ENCODE measurements around the gene CTNNA1.
"Not testable (repeated sequence)": the region's sequence is repeated elsewhere in the genome, so short reads cannot be mapped to it uniquely, and the experiment has no call there.

Gene CTNNA1

DNA sequence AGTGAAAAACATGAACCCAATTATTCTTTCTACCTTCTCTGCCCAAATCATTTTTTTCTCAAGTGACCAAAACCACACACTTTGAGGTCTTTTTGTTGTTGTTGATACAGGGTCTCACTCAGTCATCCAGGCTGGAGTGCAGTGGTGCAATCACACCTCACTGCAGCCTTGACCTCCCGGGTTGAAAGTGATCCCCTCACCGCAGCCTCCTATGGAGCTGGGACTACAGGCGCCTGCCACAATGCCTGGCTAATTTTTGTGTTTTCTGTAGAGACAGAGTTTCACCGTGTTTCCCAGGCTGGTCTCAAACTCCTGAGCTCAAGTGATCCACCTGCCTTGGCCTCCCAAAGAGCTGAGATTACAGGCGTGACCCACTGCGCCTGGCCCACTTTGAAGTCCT, 8.4 kb downstream of the CTNNA1 start:
- DNase-seq, result not testable (repeated sequence)

DNA sequence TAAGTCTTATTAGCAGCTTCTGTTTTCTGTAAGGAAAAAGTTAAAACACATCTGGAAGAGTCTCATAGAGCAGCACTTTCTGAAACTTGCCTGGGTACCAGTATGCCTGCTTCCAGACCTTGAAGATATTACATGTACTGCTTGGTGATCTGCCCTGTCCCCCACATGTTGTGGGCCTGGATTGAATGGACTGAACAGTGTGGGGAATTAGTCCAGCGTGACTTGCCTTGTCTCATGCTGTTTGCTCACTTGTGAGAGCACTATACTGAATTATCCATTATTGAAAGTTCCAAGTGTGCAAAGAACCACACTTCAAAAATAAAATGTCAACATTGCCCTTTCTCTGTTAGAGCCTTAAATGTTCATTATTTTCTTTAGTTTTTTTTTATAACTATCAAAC, 8.9 kb downstream of the CTNNA1 start:
- DNase-seq, result no peak

DNA sequence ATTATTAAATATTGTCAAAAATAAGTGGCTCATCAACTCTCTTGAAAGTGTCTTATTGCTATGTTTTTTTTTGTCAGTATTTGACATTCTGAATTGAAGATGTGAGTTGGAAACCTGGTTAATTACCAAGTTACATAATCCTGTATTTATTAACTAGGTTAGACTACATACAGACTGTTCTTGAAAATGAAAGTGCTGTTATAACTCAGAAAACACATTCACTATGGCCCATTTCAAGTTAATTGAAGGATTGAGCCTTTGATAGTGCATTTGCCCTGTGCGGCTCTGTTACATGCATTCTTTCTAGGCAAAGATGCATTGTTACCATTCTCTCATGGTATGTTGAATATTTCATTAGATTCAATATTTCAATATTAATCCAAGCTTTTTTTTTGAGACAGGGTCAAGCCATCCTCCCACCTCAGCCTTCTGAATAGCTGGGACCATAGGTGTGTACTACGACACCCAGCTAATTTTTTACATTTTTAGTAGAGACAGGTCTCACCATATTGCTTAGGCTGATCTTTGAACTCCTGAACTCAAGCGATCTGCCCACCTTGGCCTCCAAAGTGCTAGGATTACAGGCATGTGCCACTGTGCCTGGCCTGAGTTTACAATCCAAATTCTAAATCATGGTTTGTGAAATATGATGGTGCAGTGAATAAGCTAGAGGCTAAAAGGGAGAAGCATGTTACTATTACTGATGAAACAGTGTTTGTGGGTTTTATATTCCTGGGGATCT, 10.0 kb downstream of the CTNNA1 start:
- no peak for DNase-seq

DNA sequence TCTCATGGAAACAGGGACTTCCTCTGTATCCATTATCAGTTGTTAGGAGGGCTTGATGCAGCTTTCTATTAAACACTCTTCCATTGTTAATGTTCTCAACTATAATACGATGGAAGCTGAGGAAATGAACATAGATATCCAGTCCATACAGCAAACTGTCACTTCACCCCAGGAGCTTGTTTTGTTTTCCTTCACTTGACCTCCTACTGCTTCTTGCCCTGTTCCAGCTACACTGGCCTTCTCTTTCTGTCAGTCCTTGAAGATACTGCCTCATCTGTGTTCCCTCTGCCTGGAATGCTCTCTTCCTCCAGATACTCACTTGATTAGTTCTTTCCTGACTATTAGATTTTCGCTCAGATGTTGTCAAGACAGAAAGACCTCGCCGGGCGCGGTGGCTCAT, 17.1 kb downstream of the CTNNA1 start:
- DNase-seq, result no peak

DNA sequence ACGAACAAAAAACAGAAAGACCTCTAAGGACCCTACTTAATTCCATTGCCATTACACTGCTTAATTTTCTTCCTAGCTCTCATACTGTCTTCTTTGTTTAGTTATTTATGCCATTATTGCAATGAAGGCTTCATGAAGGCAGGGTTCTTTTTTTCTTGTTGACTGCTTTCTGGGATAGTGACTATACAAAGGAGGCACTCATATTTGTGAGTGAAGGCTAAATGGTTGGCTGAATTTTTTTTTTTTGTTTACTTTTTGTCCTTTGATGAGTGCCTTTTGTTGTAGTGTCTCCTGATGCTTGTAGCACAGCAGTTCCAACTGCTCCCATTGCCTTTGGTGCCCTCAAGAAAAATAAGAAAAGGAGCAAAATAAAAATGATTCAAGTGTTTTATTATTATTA, 17.8 kb downstream of the CTNNA1 start:
- DNase-seq, result no peak

DNA sequence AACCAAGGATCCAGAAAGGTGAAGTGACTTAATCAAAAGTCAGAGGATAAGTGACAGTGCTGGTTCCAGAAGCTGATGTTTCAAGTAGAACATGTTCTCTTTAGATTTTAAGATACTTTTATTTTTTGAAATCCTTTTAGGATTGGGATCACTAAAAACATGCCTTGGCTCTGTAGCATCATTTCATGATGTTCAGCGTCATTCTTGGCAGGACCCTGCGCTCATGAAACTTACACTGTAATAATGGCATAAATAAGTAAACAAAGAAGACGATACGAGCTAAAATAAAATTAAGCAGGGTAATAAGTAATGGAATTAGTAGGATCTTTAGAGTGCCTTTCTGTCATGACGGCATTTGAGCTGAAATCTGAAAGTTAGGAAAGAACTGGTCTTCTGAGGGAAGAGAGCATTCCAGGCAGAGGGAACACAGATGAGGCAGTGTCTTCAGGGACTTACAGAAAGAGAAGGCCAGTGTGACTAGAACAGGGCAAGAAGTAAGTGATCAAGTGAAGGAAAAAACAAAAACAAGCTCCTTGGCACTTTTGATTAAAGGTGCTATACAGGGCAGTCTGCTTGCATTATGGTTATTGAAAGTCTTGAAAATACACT, 19.9 kb downstream of the CTNNA1 start:
- no peak for DNase-seq

DNA sequence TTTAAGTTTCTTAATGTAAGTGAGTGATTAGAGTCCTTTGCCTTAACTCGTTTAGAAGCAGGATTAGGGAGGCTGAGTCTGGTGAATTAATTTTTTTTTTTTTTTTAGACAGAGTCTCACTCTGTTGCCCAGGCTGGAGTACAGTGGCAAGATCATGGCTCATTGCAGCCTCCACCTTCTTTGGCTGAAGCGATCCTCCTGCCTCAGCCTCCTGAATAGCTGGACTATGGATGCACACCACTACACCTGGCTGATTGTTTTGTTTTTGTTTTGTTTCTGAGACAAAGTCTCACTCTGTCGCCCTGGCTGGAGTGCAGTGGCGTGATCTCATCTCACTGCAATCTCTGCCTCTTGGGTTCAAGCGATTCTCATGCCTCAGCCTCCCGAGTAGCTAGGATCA, 20.4 kb downstream of the CTNNA1 start:
- DNase-seq, result not testable (repeated sequence)

DNA sequence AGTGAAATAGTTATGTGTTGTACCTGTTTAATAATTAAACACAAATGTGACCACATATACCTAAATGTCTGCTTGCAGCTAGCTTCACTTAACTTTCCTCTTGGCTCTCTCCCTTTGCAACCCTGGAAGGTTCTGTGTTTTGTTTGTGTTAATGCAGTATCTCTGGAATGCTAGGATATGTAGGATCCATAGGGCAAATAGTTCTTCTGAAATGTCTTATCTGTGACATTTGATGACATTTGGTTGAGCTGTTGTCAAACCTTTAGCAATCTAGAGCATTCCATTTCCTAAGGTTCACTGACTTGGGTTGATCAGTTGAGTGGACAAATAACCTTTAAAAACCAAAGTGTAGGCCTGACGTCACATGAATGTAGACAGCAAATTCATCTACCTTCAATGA, 21.8 kb downstream of the CTNNA1 start:
- DNase-seq, result no peak

DNA sequence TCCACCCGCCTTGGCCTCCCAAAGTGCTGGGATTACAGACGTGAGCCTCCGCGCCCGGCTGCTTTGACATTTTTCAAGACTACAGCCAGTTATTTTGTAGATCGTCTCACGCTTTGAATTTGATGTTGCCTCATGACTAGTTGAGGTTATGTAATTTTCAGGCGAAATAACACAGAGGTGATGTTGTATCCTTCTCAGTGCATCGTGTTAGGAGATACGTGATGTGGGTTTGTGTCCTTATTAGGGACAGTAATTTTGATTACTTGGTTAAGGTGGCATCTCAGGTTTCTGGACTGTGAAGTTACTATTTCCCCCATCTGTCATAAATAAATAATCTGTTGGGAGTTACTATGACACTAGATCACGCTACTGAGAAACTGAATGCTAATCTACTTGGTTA, 25.0 kb downstream of the CTNNA1 start:
- no peak for DNase-seq

DNA sequence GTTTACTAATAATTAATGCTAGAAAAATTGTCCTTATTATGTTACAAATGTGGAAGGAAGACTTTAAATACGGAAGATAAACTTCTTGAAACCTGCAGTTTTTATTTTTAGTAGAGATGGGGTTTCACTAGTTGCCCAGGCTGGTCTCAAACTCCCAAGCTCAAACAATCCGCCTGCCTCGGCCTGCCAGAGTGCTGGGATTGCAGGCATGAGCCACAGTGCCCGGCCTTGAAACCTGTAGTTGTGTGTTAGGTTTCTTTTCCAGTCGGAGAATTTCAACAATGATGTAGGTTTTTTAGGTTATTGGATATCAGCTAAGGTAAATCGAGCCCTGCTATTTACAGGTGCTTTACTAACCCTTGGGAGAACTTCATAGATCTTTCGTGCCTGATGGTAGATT, 30.8 kb downstream of the CTNNA1 start:
- no peak for DNase-seq

DNA sequence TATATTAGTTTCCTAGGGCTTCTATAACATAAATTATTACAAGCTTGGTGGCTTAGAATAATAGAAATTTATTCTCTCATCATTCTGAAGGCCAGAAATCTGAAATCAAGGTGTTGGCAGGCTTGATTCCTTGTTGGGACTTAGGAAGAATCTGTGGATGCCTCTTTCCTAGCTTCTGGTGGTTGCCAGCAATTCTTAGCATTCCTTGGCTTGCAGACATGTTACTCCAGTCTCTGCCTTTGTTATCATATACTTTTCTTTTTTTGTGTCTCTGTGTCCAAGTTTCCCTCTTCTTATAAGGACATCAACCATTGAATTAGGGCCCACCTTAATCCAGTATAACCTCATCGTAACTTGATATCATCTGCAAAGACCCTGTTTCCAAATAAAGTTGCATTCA, 31.4 kb downstream of the CTNNA1 start:
- DNase-seq, result no peak

DNA sequence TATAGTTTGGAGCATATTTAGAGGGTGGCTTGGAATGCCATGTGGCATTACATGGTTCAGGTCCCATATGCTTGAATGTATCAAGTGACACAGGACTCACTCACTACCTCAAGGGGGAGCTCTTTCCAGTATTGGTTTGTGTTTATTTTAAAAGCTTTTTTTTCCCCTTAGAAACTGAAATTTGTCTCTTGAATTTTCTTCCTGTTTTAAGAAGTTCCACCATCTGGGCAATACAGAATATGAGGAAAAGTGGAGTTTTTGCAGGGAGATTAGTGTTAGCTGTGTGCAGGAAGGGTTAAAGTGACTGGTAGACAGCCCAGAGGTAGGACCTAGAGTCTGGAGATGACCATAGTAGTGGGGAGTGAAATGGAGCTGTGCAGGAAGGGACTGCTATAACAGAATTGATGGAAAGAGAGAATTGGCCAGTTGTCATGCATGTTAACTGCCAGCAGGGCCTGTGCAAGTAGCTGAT, 36.6 kb downstream of the CTNNA1 start:
- DNase-seq, result no peak

DNA sequence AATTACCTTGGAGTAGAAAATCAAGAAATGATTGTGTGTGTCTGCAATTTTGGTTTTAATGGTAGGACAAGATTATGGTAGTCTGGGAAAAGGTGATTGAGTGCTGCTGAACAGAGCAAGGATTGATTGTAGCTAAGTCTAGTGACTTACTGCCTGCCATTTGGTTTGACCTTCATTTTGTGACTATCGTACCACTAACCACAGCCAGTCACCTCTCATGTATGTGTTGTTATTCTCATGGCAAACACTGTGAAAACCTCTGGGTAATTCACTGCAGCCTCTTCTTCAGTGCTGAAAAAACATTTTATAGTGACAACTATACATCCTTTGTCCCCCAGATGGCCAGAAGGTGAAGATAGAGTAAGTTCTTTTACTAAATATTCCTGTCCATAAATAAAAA, 37.5 kb downstream of the CTNNA1 start:
- DNase-seq, result no peak

DNA sequence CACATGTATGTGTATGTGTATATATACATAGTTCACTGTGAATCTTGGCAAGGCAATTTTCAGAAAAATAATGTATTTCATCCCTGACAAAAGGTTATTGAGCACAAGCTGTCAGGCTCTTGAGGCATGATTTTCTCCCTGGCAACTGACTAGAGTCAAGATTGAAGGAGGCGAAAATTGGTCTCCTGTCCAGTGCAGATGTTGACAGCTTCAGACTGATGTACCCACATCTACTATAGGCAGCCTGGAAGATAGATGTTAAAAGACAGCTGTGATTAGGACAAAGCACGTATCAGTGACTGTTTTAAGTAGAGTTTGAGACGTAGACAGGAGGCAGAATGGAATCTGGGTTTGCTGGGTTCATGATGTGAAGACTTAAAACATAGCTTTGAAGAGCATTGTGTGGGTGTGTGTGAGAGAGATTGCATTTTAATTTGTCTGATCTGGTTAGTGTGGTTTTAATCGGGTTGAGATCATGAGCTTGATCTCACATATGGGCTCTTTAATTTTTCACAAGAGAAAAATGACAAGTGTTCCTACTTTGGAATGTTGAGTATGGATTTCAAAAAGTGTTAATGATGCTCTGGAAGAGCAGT, 39.1 kb downstream of the CTNNA1 start:
- no peak for DNase-seq

DNA sequence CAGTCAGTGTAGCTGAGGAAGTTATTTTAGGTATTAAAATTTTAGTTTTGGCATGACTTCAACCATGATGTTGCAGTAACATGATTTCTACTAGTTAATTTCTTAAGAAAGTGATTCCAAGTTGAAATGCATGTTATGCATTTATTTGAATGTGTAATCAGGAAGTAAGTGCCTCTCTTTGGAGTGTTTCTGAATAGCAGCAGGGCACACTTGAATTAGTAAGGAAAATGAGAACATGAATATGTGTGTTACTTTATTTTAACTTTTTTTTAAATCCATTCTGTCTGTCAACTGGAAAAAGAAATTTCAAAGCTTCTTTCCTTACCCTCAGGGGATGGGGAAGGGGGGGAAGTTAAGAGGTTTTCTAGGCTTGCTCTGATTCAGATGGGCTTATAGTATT, 40.4 kb downstream of the CTNNA1 start:
- DNase-seq, result no peak

DNA sequence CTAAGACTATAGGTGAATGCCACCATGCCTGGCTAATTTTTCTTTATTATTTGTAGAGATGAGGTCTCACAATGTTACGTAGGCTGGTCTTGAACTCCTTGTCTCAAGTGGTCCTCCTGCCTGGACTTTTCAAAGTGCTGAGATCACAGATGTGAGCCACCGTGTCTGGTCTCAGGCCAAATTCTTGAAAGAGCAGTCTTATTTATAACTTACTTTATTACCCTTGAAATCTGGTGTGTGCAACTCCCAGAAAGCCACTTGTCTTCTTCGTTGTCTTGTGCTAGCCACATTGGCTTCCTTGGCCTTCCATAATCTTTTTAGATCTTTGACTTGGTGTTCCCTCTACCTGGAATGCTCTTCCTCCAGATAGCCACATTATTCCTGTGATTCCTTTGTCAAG, 50.1 kb downstream of the CTNNA1 start:
- DNase-seq, result no peak

DNA sequence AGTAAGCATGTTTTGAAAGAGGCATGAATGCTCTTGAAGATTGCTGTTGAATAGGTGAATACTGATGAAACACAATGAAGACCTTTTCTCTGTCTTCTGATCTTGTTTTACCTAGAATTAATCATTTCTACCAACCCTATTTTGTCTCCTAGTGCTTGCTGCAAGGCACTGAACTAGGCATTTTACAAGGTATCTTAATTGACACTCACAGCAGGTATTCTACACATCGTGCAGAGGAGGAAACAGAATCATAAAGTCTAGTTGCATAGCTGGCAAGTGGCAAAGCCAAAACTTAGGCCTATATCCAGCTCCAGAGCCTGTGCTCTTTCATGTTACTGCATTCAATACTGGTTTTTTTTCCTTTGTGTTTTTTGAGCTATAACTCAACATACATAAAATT, 50.7 kb downstream of the CTNNA1 start:
- no peak for DNase-seq

DNA sequence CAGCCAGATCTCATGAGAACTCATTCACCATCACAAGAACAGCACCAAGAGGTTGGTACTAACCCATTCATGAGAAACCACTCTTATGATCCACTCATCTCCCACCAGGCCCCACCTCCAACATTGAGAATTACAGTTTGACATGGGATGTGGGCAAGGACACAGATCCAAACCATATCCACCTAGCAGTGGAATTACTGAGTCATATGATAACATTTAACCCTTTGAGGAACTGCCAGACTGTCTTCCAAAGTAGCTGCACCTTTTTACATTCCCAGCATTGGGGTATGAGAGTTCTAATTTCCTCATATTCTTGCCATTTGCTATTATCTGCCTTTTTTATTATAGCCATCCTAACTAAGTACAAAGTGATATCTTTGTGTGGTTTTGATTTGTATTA, 51.9 kb downstream of the CTNNA1 start:
- DNase-seq, result no peak

DNA sequence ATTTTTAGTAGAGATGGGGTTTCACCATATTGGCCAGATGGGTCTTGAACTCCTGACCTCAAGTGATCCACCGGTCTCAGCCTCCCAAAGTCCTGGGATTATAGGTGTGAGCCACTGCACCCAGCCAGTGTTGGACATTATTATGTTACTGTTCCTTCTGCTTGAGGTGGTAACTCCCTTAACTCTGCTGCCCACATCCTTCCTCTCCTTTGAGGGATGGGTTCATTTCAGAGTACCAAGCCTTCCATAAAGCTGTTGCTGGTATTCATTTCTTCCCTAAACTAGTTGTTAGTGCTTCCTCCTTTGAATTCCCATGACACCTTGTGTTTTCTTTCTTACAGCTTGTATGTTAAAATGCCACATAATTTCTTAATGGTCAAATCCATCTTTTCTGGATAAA, 54.0 kb downstream of the CTNNA1 start:
- no peak for DNase-seq

DNA sequence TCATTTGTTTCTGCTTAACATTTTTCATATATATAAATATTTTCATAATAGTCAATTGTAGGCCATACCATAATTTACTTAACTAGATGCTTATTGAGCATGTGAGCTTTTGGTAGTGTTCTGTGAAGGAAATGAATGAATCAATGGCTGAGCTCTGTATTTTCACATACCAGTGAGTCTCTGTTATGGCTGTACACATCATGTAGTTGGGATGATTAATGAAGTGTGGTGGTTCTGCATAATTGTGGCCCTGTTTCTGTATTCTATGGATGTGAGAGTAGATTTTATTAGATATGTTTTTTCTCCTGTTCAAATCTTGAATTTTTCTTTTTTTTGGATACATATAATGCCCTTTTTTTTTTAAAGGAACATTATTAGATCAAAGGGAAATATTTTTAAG, 56.2 kb downstream of the CTNNA1 start:
- no peak for DNase-seq

DNA sequence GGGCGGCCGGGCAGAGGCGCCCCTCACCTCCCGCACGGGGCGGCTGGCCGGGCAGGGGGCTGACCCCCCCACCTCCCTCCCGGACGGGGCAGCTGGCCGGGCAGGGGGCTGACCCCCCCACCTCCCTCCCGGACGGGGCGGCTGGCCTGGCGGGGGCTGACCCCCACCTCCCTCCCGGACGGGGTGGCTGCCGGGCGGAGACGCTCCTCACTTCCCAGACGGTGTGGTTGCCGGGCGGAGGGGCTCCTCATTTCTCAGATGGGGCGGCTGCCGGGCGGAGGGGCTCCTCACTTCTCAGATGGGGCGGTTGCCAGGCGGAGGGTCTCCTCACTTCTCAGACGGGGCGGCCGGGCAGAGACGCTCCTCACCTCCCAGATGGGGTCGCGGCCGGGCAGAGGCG, 57.6 kb downstream of the CTNNA1 start:
- DNase-seq, result not testable (repeated sequence)

DNA sequence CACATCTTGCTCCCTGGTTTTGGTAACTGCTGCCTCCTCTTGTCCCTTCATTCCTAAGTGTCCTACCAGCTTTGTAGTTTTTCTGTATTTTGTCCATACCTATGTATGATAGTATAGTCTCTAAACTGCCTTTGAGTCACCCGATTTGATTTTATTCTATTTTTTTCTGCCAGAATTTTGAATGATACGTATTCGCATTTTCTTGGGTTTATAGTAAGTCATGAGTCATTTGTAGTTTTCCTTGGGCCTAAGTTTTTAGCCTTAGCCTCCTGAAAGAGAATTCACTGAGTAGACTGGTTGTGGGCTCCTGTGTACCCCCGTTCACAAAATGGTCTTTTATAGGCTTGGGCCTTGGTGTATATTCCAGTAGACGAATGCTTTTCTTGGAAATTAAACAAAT, 62.3 kb downstream of the CTNNA1 start:
- no peak for DNase-seq

DNA sequence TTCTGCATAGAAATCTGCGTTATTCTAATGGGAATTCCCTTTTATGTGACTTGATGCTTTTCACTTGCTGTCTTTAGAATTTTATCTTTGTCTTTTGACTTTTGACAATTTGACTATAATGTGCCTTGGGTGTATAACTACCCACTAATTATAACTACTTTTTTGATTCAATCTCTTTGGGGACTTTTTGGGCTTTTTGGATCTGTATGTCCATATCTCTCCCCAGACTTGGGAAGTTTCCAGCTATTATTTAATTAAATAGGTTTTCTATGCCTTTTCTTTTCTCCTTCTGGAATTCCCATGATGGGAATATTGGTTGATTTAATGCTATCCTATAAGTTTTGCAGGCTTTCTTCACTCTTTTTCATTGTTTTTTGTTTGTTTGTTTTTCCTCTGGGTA, 64.0 kb downstream of the CTNNA1 start:
- DNase-seq, result no peak

DNA sequence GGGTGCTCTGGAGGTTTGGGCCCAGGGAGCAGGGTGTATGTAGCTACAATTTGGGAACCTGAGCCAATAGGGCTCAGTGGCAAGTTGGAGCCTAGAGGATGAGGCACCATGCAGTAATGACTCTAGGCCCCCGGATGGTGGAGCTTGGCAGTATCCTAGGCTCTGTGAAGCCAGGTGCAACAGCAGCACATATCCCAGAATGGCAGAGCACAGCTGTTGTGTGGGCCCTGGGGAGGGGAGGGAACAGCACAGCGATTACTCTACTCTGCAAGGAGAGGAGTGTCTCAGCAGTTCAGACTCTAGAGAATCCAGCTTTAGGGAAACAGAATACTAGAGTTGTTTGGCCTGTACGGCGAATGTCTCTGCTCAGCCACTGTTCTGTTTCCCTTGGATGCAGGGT, 65.9 kb downstream of the CTNNA1 start:
- DNase-seq, result no peak

DNA sequence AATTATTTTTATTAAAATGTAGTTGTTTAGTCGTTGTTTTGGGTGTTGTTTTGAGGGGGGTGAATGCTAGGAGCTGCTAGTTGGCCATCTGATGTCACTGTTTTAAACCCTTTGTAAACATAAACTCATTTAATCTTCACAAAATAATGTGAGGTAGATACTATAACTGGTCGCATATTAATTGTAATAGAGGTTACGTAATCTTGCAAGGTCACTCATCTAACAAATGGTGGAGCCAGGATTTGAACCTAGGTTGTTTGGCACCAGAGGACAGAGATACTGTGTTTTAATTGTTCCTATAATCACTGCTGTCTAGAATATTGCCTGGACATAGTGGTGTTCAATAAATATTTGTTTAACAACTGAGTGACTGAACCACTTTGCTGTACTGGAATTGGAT, 67.5 kb downstream of the CTNNA1 start:
- DNase-seq, result no peak
